ENCODE data around the gene CYB5D1.
"Not testable (repeated sequence)": the region's sequence is repeated elsewhere in the genome, so short reads cannot be mapped to it uniquely, and the experiment has no call there.

Gene CYB5D1

GRCh38 chr17:7856811-7857712 lies 741 bp upstream of the CYB5D1 start, which contains the start of gene NAA38:
NAA38 (minus strand) TSS chr17:7857559; CDS start chr17:7857463, 96 bp downstream.
- peak within 1 kb of the TSS; percentile 87 for H3K4me3 ChIP-seq (ENCODE audit: low read depth, low read length)
- TF ChIP-seq MYC (IDR thresholded peaks at IDR 0.05; ENCODE audit: low read depth, low read length) (no peak; the same call in 1 of the 2 replicates), POLR2A (IDR thresholded peaks at IDR 0.05; ENCODE audit: extremely low read depth, insufficient read length) (peak; percentile 50)
- DNase-seq (ENCODE audit: low read depth) = peak; percentile 96

- DNase-seq (ENCODE audit: low read depth) = peak; percentile 76
Measured at GRCh38 chr17:7858522-7858810, 663 bp downstream of the CYB5D1 start.

GRCh38 chr17:7859028-7859427 lies 1.2 kb downstream of the CYB5D1 start:
- H3K4me3 ChIP-seq (ENCODE audit: low read depth, low read length) = peak overlapping the region; percentile 87
- no peak for DNase-seq (ENCODE audit: low read depth)
- TF ChIP-seq MAX (IDR thresholded peaks at IDR 0.05; ENCODE audit: low read depth, low read length) (no peak), MYC (IDR thresholded peaks at IDR 0.05; ENCODE audit: low read depth, low read length) (no peak), POLR2A (IDR thresholded peaks at IDR 0.05; ENCODE audit: extremely low read depth, insufficient read length) (no peak), CTCF (IDR thresholded peaks at IDR 0.05; ENCODE audit: low read depth, low read length) (no peak)

More at GRCh38 chr17:7858522-7858810, 663 bp downstream of the CYB5D1 start:
- H3K4me3 ChIP-seq (ENCODE audit: low read depth, low read length) = peak overlapping the region; percentile 87
- TF ChIP-seq POLR2A (IDR thresholded peaks at IDR 0.05; ENCODE audit: extremely low read depth, insufficient read length) (no peak), CTCF (IDR thresholded peaks at IDR 0.05; ENCODE audit: low read depth, low read length) (peak; percentile 40), MAX (IDR thresholded peaks at IDR 0.05; ENCODE audit: low read depth, low read length) (peak; percentile 26; the same call in 1 of the 2 replicates), MYC (IDR thresholded peaks at IDR 0.05; ENCODE audit: low read depth, low read length) (no peak; the same call in 1 of the 2 replicates)

- TF ChIP-seq MAX (IDR thresholded peaks at IDR 0.05; ENCODE audit: low read depth, low read length) = no peak
- TF ChIP-seq CTCF (IDR thresholded peaks at IDR 0.05; ENCODE audit: low read depth, low read length) = peak; percentile 40
- DNase-seq (ENCODE audit: low read depth) = peak; percentile 28
- H3K4me3 ChIP-seq (ENCODE audit: low read depth, low read length) = no peak overlapping the region
Measured at GRCh38 chr17:7862692-7863437, 5.1 kb downstream of the CYB5D1 start.

GRCh38 chr17:7864384-7864783 lies 6.6 kb downstream of the CYB5D1 start:
- not testable (repeated sequence) for H3K4me3 ChIP-seq (ENCODE audit: low read depth, low read length); DNase-seq (ENCODE audit: low read depth)

- no peak overlapping the region for H3K4me3 ChIP-seq (ENCODE audit: low read depth, low read length)
- no peak for TF ChIP-seq POLR2A (IDR thresholded peaks at IDR 0.05; ENCODE audit: extremely low read depth, insufficient read length)
- no peak for TF ChIP-seq CTCF (IDR thresholded peaks at IDR 0.05; ENCODE audit: low read depth, low read length)
- TF ChIP-seq MYC (IDR thresholded peaks at IDR 0.05; ENCODE audit: low read depth, low read length) = no peak
- no peak for TF ChIP-seq MAX (IDR thresholded peaks at IDR 0.05; ENCODE audit: low read depth, low read length)
- DNase-seq (ENCODE audit: low read depth) = no peak
Measured at GRCh38 chr17:7864995-7865650, 7.3 kb downstream of the CYB5D1 start.

All from NB4 (cell line).